NCI-H82 (cell line): ENCODE measurements around the gene CSNK1G3.

Experiments used
- DNase-seq: peaks from one replicate; lab custom pipeline; 2025; lab: John Stamatoyannopoulos, UW

The CSNK1G3 gene

DNA sequence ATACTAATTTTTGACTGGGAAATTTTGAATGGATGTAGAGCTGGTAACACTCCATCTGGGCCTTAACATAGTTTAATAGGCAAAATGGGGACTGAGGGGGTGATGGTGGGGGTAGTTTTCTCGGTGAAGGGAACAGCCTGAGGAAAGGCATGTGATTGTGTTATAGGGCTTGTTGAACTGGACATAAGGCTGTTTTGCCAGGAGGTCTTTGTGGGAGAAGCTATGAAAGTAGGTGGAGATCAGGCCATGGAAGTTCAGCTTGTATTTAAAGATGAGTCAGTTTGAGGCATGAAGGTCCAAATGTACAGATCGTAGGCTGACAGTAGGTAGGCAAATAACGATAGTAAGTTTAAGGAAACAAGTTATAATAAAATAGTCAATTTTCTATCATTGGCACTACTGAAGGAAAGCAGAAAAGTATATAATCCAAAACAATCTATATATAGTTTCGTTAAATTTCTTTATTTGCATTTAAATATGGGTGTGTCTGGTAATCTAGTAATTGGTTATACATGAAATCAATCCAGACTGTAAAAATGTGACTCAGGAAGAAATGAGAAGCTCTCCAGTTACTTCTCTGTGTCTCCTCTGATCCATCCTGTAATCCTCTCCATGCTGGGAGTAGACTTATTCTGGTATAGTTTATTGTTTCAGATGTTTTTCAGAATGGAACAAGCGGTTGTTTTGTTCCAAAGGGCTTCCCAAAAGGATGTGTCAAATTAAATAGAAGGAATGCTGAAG, 2.8 kb downstream of the CSNK1G3 start:
- peak; percentile 34 for DNase-seq

DNA sequence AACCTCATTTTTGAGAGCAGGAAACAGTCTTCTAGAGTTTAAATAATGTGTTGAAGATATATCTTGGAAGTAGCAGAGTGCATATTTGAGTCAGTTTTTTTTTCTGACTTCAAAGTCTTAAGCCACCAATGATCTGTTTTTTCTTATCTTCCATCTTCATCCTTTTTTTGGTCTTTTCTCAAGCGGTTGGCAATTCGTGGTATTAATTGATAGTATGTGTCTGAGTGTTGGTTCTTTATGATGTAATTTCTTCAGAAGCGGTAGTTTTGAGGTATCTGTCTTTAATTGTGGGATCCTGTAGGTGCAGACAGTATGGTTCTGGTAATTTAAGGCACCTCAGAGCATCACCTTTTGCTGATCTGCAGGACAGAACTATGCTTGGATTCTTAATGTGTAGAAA, 3.9 kb downstream of the CSNK1G3 start:
- no peak for DNase-seq

DNA sequence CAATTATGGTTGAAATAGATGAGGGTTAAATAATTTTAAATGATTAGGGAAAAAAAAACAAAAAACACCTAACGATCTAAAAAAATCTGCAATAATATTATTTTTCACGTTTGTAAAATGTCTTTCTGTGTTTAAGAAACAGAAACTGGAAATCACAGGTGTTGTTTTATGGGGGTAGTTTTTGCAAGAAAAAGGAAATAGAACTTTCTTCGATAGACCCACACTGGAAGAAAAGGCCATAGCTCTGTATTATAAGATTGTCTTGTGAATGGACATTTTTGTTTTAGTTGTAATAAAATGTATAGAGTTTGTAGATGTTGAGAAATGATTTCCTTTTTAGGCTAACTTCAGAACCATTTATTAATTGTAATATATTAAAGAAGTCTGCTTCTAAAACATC, 5.5 kb downstream of the CSNK1G3 start:
- DNase-seq, result no peak

DNA sequence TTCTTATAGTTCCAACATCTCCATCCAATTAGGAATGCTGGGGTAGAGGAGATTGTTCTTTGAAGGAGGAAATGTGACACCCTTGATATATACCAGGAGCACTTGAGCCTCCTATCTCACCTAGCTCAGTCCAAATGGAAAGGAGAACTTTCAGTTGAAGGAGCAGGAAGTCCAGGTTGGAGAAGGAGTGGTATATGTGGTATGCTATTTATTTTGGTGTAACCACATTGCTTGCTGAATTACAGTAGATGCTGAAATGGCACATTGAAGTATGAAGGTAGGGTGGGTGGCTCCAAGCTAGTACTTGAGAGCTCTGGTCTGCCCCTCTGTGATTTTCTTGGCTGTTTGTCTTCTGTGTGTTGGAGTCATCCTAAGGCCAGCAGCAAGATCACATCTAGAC, 6.1 kb downstream of the CSNK1G3 start:
- DNase-seq, result peak; percentile 76

DNA sequence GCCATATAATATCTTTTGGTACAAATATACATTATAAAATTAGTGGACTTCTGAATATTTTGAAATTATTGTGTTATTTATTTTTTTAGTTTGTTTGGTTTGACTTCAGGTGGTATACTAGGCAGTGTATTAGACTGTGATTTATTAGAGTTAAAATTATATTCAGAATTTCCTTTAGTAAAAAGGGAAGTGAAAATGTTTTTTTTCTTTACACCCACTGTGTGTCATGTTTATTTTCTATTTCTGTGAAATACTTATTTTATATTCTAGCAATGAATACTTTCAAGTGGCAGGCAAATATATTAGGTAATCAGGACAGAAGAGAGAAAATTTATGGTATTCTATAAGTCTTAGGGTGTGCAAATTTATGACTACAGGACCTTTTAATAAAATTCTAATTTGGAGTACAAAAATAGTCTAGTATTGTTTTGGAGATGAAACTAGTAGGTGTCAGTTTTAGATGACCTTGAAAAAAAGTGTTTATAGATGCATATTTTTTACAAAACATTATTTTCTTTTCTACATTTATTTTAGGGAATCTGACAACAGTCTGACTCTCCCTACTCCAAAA, 8.8 kb downstream of the CSNK1G3 start:
- no peak for DNase-seq

DNA sequence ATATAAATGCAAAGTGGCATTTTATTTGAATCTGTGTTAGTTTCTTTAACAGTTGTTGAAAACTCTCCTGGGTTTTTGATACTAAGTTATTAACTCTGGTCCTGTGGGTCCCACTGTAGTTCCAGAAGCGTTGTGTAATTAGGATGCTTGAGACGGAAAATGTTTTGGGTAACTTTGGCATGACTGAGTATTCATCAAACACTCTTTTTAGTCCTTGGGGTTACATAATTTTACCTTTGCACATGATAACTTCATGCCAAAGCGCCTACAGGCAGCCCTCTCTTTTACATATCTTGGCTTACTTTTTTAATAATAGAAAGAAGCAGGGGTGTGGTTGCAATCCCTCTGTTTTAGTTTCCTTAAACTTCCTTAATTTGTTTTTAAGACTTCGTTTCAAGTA, 12.2 kb downstream of the CSNK1G3 start:
- DNase-seq, result no peak

DNA sequence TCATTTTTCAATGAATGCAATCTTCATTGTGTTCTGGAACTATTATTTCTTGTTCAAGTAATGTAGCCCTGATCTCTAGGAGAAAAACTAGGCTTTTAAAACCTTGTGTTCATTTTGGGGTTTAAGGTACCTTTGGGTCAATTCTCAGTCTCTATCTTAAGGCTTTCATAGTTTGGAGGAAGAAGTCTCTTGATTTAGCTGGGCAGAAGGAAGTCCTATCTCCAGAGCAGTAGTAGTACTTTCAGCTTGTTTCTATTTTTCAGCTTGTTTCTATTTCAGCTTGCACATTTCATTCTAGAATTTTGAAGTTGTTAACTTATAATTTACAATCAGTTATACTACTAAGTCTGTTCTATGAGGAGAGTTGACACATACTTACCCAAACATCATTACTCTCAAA, 15.2 kb downstream of the CSNK1G3 start:
- no peak for DNase-seq

DNA sequence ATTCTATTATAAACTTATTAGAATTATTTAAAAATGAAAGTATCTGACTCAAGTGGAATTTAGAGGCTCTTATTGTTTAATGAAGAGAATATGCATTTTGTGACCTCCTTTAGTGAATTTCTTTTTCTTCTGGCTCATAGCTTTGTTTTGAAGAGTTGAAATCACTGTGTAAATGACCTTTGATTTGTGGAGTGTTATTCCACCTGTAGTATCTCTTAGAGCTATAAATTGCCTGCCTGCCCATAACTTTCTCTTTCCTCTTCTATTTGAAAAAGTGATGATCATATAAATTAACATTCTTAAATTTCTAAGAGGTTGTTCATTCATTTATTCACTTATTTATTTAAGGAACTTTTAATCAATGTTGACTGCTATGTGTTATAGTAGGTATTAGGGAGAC, 16.1 kb downstream of the CSNK1G3 start:
- no peak for DNase-seq

DNA sequence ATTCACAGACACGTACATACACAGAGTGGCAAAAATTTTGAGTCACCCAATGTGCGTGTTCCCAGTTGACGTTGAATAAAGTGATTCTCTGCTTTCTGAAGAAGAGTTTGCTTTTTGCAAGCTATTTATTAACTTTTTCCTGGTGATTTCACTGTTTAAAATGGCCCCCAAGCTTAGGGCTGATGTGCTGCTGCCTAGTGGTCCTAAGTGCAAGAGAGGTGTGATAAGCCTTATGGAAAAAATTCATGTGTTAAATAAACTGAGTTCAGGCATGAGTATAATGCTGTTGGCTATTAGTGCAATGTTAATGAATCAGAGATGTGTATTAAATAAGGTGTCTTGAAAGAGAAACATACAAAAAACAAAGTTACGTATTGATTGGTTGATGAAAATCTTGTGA, 16.9 kb downstream of the CSNK1G3 start:
- DNase-seq, result no peak

DNA sequence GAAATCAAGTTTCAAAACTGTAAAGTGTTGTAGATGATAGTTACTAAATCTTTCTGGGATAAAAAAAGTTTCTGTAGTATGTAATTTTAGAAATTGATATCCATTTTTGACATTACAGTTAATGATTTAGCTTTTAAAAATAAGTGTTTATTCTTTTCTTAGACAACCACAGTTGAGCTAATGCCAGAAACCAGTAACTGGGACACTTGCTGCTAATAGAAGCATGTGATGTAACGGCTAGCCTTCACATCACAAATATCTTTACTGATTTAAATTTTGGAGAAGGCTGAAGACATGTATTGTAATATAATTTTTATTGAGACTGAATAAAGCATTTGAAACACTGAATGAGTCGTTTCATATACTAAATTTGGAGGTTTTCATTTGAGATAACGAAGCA, 18.8 kb downstream of the CSNK1G3 start:
- DNase-seq, result no peak

DNA sequence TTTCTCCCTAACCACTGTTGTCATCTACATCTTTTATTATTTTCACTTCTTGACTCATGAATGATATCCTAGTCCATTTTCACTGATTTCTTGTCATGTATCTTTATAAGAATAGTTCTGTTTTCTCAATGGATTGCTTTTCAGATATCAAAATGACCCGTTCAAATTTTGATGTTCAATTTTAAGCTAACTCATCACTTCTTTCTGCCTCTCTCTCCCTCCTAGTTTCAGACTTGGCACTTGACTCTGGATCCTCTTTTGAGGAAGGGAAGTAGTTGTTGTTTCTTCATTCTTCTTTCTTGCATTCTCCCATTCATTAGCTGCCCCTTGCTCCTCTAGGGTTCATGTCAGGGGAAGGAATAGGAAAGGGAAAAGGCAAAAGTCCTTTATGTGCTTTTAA, 23.7 kb downstream of the CSNK1G3 start:
- no peak for DNase-seq

DNA sequence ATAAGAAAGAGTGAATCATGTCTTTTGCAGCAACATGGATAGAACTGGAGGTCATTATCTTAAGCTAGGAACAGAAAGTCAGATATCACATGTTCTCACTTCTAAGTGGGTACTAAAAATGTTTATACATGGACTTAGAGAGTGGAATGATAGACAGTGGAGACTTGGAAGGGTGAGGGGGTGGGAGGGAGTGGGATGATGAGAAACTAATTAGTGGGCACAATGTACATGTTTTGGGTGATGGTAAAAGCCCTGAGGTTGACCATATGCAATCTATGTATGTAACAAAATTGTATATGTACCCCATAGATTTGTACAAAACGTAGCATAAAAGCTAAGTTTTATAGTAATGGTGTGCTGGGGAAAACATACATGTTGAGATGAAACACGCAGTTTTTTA, 25.3 kb downstream of the CSNK1G3 start:
- no peak for DNase-seq

DNA sequence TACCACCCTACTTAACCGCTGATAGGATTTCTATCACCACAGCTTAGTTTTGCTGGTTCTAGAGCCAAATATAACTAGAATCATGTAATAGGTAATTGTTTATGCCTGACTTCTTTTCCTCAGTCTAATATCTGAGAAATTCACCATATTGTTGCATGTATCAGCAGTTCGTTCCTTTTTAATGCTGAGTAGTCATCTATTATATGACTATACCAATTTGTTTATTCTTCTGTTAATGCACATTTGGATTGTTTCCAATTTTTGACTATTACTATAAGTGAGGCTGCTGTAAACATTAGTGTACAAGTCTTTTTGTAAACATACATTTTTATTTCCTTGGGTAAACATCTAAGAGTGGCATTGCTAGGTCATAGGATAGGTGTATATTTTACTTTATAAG, 25.9 kb downstream of the CSNK1G3 start:
- DNase-seq, result no peak

DNA sequence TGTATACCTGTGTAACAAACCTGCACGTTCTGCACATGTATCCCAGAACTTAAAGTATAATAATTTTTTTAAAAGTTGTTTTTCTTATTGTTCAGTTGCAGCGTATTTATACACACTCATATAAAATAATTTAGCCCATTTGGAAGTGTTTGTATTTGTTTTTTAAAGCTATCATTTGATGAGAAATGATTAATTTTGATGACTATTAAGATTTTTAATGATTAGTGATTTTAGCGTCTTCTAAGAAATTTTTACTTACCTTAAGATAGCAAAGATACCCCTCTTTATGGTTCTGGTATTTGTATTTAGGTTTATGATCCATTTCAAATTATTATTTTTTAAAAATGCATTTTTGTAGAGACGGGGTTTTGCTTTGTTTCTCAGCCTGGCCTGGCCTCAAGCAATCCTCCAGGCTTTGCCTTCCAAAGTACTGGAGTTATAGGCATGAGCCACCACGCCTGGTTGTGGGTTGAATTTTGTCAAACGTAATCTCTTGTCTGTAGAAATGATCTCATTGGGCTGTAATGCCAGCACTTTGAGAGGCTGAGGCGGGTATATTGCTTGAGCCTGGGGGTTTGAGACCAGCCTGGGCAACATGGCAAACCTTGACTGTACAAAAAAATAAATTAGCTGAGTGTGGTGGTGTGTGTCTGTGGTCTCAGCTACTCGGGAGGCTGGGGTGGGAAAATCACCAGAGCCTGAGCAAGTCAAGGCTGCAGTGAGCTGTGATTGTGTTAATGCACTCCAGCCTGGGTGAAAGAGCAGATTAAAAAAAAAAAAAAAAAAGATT, 26.9 kb downstream of the CSNK1G3 start:
- peak; percentile 77 for DNase-seq

DNA sequence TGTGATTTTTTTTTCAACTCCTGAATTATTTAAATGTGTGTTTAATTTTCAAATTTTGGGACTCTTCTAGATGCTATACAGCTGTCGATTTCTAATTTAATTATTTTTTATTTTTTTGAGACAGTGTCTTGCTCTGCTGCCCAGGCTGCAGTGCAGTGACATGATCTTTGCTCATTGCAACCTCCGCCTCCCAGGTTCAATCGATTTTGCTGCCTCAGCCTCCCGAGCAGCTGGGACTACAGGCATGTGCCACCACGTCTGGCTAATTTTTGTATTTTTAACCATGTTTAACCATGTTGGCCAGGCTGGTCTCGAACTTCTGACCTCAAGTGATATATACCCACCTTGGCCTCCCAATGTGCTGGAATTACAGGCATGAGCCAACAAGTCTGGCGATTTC, 28.6 kb downstream of the CSNK1G3 start:
- no peak for DNase-seq

DNA sequence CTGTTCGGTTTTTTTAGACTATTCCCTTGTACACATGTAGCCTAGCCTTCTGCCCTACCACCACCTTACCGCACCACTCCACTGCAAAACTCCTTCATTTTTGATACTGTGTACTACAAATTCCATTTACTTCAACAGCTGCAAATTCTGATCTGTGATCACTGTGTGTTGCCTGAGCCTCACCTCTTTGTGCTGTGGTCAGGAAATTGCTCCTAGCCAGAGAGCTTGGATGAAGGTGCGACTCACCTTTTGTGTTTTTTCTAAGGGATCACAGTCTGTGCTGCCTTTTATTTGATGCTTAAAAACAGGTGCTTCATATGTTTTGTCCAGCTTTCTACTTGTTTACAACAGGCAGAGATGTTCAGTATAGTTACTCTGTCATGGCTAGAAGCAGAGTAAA, 31.5 kb downstream of the CSNK1G3 start:
- no peak for DNase-seq

DNA sequence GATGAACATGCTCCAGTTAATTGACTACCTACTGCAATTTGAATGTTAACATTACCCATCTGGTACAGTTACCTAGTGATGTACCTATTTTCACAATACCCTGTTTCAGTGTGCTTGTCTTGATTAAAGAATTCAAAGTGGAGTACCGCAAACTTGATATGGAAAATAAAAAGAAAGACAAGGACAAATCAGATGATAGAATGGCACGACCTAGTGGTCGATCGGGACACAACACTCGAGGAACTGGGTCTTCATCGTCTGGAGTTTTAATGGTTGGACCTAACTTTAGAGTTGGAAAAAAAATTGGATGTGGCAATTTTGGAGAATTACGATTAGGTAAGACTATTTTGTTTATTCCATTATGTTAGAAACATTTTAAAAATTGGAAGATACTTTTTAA, 33.5 kb downstream of the CSNK1G3 start:
- peak; percentile 11 for DNase-seq

DNA sequence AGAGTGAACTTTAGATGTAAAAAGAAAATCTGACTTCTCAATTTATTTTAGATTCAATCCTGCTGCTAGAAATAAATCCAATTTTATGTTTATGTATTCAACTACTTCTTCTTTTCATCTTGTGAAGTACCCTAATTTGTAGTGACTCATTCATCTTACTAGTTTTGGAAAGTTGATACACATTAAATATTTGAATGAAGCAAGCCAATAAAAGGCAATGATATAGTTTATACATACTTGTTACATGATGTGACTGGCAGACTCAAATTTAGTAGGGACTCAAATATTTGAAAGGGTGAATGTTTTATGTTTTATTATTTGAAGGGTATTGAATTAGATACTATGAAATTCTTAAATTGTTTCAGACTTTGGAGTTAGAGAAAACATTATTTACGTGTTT, 34.7 kb downstream of the CSNK1G3 start:
- DNase-seq, result no peak

DNA sequence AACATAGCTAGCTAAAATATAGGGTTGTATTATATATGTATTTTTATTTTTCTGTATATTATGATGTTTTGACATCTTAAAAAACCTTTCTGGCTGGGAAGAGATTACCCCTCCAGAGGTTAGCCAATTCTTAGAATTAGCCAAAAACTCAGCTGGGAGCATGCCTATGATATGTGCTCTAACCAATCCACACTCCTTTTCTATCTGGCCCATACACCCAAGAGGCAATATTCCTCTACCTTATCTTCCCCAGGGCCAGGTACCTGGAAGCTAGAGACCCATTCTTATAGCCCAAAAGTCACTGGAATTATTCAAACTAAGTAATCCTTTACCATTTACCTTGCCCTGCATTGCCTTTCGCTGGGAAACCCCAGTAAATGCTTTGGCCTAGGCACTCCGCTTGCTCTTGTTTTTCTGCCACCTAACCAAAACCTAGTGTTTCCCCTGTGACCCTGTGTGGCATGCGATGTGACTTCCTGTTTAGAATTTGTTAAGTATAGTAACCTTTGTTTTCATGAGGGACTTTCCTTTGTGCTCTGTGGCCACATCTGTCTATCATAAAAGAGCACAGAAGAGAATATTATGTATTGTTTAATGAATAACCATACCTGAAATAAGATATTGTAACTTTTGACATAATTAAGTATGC, 37.4 kb downstream of the CSNK1G3 start:
- DNase-seq, result no peak

DNA sequence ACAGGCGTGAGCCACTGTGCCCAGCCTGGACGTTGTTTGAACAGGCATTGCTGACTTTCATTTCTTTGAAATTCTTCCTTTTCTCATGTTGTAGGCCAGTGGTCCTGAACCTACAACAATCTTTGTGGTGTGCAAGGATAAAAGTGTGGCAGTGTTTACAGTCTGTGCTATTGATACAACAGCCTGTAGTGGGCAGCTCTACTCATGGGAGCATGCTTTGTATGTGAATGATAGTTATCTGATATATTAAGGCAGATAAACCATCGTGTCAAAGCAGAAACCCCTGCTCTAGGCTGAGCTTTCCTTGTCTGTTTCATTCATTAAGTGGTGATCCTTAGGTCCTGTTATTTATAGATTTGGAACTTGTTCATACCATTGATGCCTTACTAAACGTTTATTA, 42.6 kb downstream of the CSNK1G3 start:
- no peak for DNase-seq

DNA sequence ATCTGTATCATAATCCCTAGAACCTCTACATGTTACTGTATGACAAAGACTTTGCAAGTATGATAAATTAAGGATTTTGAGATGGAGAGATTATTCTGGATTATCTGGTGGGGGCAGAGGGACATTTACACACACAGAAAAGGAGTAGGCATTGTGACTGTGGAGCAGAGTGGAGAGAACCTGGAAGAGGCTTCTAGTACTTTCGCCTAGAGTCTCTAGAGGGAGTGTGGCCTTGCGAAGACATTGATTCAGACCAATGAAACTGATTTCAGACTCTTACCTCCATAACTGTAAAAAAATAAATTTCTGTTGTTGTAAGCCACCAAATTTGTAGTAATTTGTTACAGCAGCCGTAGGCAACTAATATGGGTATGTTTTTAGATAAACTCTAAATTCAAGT, 45.9 kb downstream of the CSNK1G3 start:
- peak; percentile 7 for DNase-seq

DNA sequence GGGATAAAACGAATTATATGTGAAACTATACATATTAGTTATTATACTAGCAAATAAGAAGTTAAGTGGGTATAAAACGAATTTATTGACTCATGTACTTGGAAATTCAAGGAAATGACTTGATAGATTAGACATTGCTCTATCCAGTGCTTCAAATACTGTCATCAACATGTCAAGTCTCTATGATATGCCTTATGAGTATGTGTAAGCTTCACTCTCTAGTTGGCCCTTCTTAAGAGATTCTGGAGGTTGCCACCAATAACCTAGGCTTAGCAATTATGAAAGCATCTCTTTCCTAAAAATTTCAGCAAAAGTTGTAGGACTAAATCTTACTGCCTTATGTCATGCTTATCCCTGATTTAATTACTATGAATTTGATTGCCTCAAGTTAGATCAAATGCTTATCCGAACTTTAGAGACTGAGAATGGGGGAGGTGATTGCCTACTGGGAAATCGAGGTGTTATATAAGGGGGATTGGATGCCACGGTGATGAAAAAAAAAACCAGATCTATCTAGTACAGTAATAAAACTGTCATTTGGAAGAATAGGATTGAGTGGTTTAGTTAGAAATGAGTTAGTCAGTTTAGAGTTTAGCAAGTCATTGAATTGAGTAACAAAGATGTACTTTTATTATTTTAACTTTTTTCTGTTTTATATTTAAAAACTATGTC, 46.9 kb downstream of the CSNK1G3 start:
- DNase-seq, result no peak
